Measurements from ENCODE around the gene RHPN2.

RHPN2 gene

DNA sequence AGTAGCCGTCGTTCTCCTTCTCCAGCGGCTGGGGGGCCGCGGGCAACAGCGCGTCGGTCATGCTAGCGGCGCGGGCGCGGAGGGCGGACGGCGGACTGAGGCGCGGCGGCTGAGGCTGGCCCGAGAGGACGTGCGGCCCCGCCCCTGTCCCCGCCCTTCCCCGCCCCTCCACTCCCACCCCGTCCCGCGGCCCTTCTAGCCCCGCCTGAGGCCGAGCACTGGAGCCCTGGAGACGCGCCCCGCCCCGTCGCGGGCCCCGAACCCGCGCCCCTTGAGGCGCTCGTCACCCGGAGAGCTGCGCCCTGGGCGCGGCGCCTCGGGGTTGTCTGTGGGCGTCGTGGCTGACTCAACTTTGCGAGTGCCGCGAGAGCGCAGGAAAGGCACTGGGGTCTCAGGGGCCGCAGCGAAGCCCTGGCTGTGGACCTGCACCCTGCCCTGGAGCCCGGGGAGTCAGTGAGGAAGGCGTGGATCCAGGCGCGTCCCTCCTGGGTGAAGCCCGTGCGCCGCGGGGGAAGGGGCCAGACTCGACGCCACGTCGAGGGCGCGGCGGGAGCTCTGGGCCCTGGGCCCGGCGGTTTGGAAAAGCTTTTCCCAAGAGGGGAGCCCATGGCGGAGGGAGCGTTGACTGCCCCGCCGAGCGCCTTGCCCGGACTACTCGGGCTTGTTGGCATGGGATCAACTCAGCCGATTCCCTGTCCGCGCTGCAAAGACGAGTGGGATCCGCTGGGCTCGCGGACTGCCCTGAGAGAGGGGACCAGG lies at the start of gene RHPN2:
TSS of gene RHPN2 (minus strand) at position 97 of the 759 bp plus-strand sequence. CDS start at position 61, 36 bp downstream.
- peak; percentile 86 for ATAC-seq
- DNase-seq, result peak; percentile 59 to 68
- H3K27me3 Mint-ChIP-seq, result peaks cover 32% of the 10 kb centered on the region
- peak within 1 kb of the TSS; percentile 76 to 83 for H3K4me3 Mint-ChIP-seq
- no peaks in the 10 kb centered on the region for H3K9me3 Mint-ChIP-seq
- H3K27ac Mint-ChIP-seq, result no peak within 1 kb of the TSS
- peaks cover 11% of the 10 kb centered on the region for H3K4me1 Mint-ChIP-seq

DNA sequence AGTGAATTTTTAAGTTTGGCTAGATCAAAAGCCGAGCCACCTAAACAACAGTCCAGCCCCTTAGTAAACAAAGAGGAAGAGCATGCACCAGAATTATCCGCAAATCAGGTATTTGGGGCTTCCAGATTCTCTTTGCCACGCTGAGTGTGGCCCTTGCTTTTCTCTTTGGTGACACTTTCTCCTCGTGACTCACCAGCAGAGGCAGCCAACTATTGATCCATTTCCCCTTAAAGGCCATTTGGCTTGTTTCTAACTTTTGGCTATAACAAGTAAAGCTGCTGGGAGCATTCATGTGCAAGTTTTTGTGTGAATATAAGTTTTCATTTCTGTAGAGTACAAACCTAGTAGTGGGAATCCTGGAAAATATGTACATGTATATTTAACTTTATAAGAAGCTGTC lies 49.6 kb upstream of the RHPN2 start:
- peak overlapping the region in 1 of 2 donors; percentile 86 for H3K27ac Mint-ChIP-seq
- ATAC-seq, result no peak

DNA sequence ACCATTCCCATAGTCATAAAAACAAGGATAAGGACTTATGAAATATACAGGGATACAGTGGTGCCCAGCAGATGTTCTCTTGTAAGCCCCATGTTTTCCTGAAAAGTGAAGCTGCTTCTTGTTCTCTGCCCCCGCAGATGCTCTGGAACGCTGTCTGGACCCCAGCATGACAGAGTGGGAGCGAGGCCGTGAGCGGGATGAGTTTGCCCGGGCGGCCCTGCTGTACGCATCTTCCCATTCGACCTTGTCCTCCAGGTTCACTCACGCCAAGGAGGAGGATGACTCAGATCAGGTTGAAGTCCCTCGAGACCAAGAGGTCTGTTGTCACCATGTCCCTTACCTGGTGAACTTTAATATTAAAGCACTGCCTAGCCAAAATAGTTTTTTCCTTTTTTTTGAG lies 46.9 kb upstream of the RHPN2 start:
- H3K4me3 Mint-ChIP-seq, result no peak overlapping the region
- H3K27ac Mint-ChIP-seq, result no peak overlapping the region
- ATAC-seq (no peak), DNase-seq (no peak)
- no peaks in the 10 kb centered on the region for H3K4me1 Mint-ChIP-seq
- H3K9me3 Mint-ChIP-seq, result no peaks in the 10 kb centered on the region
- H3K27me3 Mint-ChIP-seq, result no peaks in the 10 kb centered on the region

More for the DNA sequence above, 49.6 kb upstream of the RHPN2 start:
- H3K4me1 Mint-ChIP-seq, result no peaks in the 10 kb centered on the region
- DNase-seq, result no peak
- H3K9me3 Mint-ChIP-seq, result no peaks in the 10 kb centered on the region
- H3K4me3 Mint-ChIP-seq, result no peak overlapping the region
- no peaks in the 10 kb centered on the region for H3K27me3 Mint-ChIP-seq

DNA sequence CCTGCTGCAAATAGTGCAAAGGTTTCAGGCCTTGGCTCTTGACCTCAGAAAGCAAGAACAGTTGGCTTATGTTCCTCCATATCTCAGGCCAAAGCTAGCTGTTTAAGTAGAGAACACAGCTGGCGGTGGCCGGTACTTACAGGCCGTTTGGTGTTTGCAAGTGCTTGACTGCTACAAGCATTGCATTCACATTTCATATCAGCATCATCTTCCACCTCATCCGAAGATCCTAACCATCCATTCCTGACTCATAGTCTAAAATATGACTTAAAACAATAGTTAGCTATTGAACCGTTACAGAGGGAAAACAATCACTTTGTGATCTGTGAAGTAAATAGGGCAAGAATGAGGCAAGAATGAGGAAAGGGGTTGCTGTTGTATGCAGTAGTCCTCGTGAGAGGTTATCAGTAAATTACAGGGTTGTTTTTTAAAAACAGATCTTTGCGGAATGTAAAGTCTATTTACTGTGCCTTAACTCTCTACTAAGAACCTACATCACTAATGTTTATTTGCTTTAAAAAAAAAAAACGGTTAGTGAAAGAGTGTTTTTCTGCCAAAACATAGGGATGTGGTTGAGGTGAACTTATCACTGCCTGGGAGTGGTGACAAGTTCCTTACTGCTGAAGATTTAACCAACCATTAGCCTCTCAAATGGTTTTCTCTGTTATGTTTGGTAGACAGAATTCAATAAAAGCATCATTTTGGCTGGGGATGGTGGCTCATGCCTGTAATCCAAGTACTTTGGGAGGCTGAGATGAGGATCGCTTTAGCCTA lies 45.6 kb upstream of the RHPN2 start:
- Mint-ChIP-seq H3K9me3 (no peaks in the 10 kb centered on the region), H3K27me3 (no peaks in the 10 kb centered on the region), H3K27ac (no peak overlapping the region), H3K4me3 (no peak overlapping the region), H3K4me1 (no peaks in the 10 kb centered on the region)
- DNase-seq (no peak), ATAC-seq (no peak)

DNA sequence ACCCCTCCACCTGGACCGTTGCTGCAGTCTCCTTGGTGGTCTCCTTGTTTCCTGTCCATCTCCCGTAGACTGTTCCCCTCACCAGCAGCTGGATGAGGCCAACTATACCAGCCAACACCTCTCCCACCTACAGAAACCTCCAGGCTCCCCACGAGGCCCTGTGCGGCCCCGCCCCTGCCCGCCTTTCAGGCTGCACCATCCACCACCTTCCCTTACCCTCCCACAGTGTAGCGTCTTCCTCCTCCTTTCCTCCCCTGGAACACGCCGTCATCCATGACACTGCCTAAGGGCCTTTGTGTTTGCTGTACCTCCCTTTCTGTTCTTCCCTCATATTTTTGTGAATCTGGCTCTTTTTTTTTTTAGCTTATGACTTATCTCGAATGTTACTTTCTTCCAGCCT lies 43.5 kb upstream of the RHPN2 start:
- no peak overlapping the region for H3K4me3 Mint-ChIP-seq
- ATAC-seq (no peak), DNase-seq (no peak)
- H3K9me3 Mint-ChIP-seq, result no peaks in the 10 kb centered on the region
- no peaks in the 10 kb centered on the region for H3K27me3 Mint-ChIP-seq
- no peaks in the 10 kb centered on the region for H3K4me1 Mint-ChIP-seq
- peak overlapping the region in 1 of 2 donors; percentile 27 for H3K27ac Mint-ChIP-seq

DNA sequence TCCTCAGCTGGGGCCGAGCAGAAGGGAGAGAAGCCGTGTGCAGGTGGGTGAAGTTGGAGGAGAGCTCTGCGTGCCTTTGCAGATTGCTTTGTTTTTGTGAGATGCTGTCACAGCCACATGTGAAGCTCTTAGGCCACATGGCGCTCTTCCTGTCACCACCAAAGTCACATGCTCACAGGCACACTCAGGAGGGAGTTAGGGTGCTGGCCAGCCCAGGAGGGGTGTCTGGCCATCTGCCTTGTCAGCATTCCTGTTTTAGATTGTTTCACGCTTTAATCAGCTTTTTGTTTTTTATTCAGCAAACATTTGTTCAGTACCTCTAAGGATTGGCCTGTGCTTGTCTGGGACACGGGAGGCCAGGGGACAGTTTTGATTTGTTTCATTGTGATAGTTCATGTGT lies 38.2 kb upstream of the RHPN2 start:
- DNase-seq (no peak), ATAC-seq (no peak)
- no peaks in the 10 kb centered on the region for H3K27me3 Mint-ChIP-seq
- no peak overlapping the region for H3K4me3 Mint-ChIP-seq
- H3K4me1 Mint-ChIP-seq, result no peaks in the 10 kb centered on the region
- H3K27ac Mint-ChIP-seq, result peak overlapping the region; percentile 43 to 71
- H3K9me3 Mint-ChIP-seq, result no peaks in the 10 kb centered on the region

DNA sequence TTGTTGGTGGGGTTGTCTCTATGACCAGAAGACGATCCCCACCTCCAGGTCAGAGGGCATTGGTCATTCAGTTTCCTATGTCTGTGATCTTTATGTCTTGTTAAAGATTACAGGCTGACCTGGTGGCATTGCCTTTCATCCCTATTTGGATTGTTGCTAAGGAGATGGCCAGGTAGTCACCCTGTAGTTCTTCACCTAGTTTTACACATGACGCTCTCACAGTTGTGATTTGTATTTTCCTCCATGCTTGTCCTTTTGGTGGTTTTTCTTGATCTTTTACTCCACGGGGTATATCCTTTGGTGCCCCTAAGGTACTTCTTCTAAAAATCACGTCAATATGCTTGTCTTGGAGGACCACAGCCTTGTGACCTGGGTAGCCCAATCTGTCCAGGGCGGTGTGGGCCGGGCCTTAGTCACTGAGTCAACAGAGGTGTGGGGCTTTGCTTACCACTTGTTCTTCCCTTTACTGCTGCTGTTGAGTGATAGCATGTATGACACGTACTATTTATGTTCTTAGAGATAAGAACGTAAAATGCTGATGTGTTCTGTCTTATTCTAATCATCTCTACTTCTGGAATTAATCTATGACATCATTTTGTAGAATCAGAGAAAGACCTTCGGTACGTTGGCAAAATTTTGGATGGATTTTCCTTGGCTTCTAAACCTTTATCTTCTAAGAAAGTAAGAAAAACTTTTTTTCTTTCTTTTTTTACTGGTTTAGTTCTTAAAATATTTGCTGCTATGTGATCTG lies 36.4 kb upstream of the RHPN2 start:
- no peaks in the 10 kb centered on the region for H3K9me3 Mint-ChIP-seq
- H3K4me3 Mint-ChIP-seq, result no peak overlapping the region
- DNase-seq (no peak), ATAC-seq (no peak)
- H3K27me3 Mint-ChIP-seq, result no peaks in the 10 kb centered on the region
- no peaks in the 10 kb centered on the region for H3K4me1 Mint-ChIP-seq
- H3K27ac Mint-ChIP-seq, result peak overlapping the region in 1 of 2 donors; percentile 40

DNA sequence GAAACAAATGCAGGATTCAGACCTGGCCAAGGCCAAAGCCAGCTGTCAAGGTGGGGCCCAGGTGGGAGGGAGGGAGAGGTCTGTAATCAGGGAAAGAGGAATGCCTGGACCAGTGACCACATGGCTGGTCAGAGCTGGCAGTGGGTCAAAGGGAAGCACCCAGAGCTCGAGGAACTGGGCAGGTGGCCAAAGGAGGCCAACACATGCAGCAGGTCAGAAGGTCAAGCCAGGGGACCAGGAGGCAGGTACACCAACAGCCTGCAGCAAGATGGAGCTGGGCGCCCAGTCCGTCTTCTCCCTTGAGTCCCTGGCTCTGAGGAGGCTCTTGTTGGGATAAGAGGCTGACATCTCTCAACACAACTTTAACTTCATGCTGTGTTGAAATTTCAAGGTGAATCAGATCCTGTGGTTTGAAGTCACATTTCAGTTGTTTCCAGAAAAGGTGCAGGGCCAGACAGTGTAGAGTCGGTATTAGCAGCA lies 33.4 kb upstream of the RHPN2 start:
- Mint-ChIP-seq H3K9me3 (no peaks in the 10 kb centered on the region), H3K4me1 (no peaks in the 10 kb centered on the region), H3K27me3 (no peaks in the 10 kb centered on the region), H3K4me3 (no peak overlapping the region), H3K27ac (peak overlapping the region in 1 of 2 donors; percentile 23)
- ATAC-seq (no peak), DNase-seq (no peak)

DNA sequence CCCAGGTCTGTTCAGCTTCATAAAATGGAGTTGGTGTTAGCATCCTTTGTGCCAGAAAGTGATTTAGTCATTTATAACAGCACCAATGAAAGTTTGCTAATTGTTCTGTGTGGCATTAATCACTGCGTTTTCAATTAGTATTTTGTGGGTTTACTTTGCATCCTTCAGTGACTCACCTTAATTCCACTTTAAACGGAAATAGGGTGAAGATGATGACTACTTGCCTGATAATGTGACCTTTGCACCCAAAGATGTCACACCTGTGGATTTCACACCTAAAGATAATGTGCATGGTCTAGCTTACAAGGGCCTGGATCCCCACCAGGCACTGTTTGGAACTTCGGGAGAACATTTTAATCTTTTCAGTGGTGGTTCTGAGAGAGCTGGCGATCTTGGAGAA lies 31.3 kb upstream of the RHPN2 start:
- ATAC-seq, result no peak
- DNase-seq, result no peak
- no peaks in the 10 kb centered on the region for H3K9me3 Mint-ChIP-seq
- H3K27ac Mint-ChIP-seq, result no peak overlapping the region
- no peaks in the 10 kb centered on the region for H3K4me1 Mint-ChIP-seq
- H3K4me3 Mint-ChIP-seq, result no peak overlapping the region
- no peaks in the 10 kb centered on the region for H3K27me3 Mint-ChIP-seq

DNA sequence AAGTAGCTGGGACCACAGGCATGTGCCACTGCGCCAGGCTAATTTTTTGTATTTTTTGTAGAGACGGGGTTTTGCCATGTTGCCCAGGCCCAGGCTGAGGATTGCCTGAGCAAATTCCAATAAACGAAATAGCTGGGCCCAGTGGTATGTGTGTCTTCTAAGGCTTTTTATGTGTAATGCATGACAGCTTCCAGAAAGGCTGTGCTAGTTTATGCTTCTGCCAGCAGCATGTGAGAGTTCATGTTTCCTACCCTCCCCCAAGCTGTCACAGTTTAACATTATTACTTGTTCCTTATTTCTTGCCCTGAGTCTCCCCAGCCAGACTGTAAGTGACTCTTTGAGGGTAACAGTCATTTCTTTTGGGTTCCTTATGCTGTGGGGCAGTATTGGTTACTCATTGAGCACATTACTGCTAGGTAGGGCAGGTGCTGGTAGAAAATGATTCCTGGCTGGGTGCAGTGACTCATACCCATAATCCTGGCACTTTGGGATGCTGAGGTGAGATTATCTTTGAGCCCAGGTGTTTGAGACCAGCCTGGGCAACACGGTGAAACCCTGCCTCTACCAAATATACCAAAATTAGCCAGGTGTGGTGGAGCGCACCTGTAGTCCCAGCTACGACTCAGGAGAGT lies 29.9 kb upstream of the RHPN2 start:
- H3K4me1 Mint-ChIP-seq, result no peaks in the 10 kb centered on the region
- no peak for DNase-seq
- H3K27ac Mint-ChIP-seq, result peak overlapping the region in 1 of 2 donors; percentile 40
- H3K27me3 Mint-ChIP-seq, result no peaks in the 10 kb centered on the region
- H3K9me3 Mint-ChIP-seq, result no peaks in the 10 kb centered on the region
- no peak overlapping the region for H3K4me3 Mint-ChIP-seq
- ATAC-seq, result no peak

DNA sequence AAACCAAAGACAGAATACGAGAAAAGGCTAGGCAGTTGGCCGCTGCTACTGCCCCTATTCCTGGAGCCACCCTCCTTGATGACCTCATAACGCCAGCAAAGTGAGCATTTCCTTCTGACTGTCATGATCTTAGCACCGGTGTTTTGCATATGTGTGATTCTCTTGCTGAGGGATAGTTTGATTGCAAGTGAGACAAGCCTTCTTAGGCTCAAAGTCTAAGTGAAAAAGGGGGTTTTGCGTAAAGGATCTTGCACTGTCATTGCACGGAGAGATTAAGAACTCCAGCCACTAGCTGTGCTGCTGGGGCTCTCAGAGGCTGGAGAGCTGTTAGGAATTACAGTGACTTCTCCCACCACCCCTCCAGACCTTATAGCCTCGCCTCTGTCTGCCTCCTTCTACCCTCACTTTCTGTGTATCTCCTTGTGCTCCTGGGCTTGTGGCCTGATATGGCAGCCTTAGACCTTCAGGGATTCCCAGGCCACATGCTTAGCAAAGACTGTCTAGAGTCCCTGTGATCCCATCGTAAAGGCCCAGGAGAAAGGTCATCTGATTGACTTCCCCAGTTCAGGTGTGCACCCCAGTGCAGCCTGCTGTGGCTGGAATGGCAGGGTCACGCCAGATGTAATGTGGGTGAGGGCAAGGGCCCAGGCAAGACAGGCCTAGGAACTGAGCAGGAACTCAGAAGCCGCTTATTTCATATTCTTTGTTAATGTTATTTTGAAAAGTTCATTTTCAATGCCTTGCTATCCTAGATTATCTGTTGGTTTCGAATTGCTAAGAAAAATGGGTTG lies 28.9 kb upstream of the RHPN2 start:
- peaks cover 5% of the 10 kb centered on the region for H3K4me1 Mint-ChIP-seq

DNA sequence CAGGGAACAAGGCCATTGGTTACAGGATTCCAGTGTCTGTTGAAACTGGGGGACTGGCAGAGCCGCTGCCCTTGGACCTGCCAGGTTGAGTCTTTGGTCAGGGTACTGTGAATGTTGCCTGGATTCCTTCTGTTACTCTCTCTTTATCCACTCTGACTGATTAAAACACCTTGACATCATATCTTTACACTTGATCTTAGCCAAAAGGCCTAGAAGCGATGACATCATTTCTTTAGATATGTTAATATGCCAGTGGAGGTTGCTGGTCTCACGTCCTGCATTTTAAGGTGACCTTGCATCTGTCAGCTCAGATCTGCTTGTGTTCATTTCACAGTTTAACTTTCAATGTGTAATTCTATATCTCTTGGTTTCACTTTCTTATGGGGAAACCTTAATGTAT lies 25.5 kb upstream of the RHPN2 start:
- Mint-ChIP-seq H3K4me1 (peaks cover 5% of the 10 kb centered on the region), H3K9me3 (no peaks in the 10 kb centered on the region), H3K27ac (no peak overlapping the region), H3K4me3 (no peak overlapping the region), H3K27me3 (no peaks in the 10 kb centered on the region)
- DNase-seq (no peak), ATAC-seq (no peak)

More for the DNA sequence above, 28.9 kb upstream of the RHPN2 start:
- H3K4me3 Mint-ChIP-seq, result no peak overlapping the region
- no peak overlapping the region for H3K27ac Mint-ChIP-seq
- no peaks in the 10 kb centered on the region for H3K27me3 Mint-ChIP-seq
- ATAC-seq (no peak), DNase-seq (no peak)
- no peaks in the 10 kb centered on the region for H3K9me3 Mint-ChIP-seq

DNA sequence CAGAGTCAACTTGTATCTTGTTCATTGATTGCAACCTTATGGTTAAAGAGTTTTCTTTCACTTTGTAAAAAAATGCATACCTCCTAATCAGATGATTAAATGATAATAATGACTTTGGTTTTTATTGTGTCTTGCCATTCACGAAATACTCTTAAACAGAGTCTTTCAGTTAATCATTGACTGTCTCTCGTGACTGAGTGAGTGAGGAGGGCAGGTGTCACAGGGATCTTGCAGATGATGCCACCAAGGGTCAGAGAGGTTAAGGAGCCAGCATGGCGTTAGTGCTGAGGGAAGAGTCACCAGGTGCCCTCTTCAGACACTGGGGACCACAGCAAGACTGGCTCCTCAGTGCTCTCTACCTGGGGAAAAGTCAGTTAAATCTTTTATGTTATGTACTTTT lies 24.3 kb upstream of the RHPN2 start:
- no peak for ATAC-seq
- H3K4me1 Mint-ChIP-seq, result peaks cover 5% of the 10 kb centered on the region
- DNase-seq, result no peak
- H3K27ac Mint-ChIP-seq, result no peak overlapping the region
- no peaks in the 10 kb centered on the region for H3K27me3 Mint-ChIP-seq
- H3K9me3 Mint-ChIP-seq, result no peaks in the 10 kb centered on the region
- no peak overlapping the region for H3K4me3 Mint-ChIP-seq

DNA sequence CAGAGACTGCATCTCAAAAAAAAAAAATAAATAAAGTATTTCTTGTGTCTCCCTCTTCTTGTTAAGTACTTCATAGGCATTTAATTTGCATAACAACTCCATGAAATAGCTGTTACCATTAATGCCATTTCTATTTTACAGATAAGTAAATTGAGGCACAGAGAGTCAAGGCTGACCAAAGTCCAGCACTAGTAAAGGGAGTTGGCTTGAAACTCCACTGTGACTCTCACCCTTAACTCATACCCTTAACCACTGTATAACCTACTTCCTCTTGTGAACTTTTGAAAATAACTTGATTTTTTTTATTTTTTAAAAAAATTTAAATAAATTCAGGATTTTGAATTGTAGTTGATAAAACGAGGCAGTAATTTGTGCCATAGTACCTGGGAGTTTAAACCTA lies 22.3 kb upstream of the RHPN2 start:
- Mint-ChIP-seq H3K4me1 (peaks cover 12% of the 10 kb centered on the region), H3K27me3 (no peaks in the 10 kb centered on the region), H3K9me3 (no peaks in the 10 kb centered on the region), H3K27ac (no peak overlapping the region), H3K4me3 (no peak overlapping the region)
- ATAC-seq, result no peak
- no peak for DNase-seq
